ENCODE results near the gene DPEP2.

DNA sequence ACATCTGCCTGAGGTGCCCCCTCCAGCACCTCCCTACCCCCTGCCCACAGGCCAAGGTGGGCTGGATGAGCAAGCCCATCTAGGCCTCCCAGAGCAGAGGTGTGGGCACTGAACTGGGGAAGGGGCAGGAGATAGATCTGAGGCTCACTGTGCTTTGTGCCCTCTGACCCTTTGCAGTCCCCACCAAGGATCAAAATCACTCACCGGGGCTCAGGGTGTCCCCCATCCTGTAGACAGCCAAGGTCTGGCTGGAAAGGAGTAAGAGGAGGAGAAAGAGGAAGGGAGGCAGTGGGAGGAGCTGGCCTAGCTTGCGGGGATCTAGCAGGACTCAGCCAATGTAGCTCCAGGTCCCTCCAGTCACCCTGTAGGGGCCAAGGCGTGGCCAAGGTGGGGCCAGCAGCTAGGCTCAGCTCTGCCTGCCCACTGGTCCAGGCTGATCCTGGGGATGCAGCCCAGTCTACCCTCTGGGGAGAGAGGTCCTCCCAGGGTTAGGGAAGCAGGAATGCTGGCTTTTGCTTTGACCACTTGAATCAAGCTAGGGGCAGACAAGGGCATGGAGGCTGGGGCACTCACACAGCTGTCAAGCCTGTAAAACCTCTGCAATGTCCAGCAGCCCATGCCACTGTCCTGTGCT, 32.6 kb downstream of the DPEP2 start:
- no peak for TF ChIP-seq CTCF (IDR thresholded peaks at IDR 0.05)
- no peak for TF ChIP-seq POLR2A (IDR thresholded peaks at IDR 0.05)

Measured in thyroid gland (tissue), 4 donors.